PC-3 (cell line): ENCODE data around the gene ATF6B. TPM values are rescaled to one million over a fixed set of nuclear protein-coding genes. Genes with fewer than 3 reads are reported as not detected.

Source experiments
- ATAC-seq: fragments of 200-7000 bp; cut with Tn5 transposase; 2 replicates; pipeline ENCODE4 v1.9.1; 2020; ENCODE audit warnings: mild to moderate bottlenecking, moderate library complexity
- BruUV-seq: library from RNA; stranded (reverse); fragments of 400-500 nt; replicated peaks from 2 replicates; lab custom pipeline; 2021; lab: Mats Ljungman, UMichigan
- CTCF ChIA-PET: fragments of 300-600 bp; sonication (Branson Sonifier 250); formaldehyde crosslinking; loops from one replicate; lab custom pipeline; 2022; ENCODE audit warnings: antibody characterized with exemption; lab: Charles Lee
- POLR2A ChIA-PET: fragments of 300-600 bp; sonication (Branson Sonifier 250); formaldehyde crosslinking; loops from one replicate; lab custom pipeline; 2022; ENCODE audit warnings: antibody characterized with exemption; ENCODE audit not compliant: unreplicated experiment; lab: Charles Lee
- DNase-seq: peaks from one replicate; pipeline ENCODE4 v3.0.0-alpha.2; 2015
- H2AFZ ChIP-seq: fragments of 300-600 bp; sonication (generic); 2 replicates; pipeline ENCODE4 v1.6.0; 2016; ENCODE audit warnings: antibody characterized with exemption, low read length
- H3F3A ChIP-seq: fragments of 300-600 bp; sonication (generic); one replicate; pipeline ENCODE4 v1.6.0; 2017; ENCODE audit warnings: antibody characterized with exemption, low read length, control low read depth, mild to moderate bottlenecking; ENCODE audit not compliant: unreplicated experiment
- H3K27ac ChIP-seq: fragments of 300-600 bp; sonication (generic); 2 replicates; pipeline ENCODE4 v1.5.1; 2016; ENCODE audit warnings: mild to moderate bottlenecking, low read length
- H3K27me3 ChIP-seq: fragments of 300-600 bp; sonication (generic); 2 replicates; pipeline ENCODE4 v1.6.1; 2016; ENCODE audit warnings: low read length, mixed read lengths
- H3K36me3 ChIP-seq: fragments of 300-600 bp; sonication (generic); 2 replicates; pipeline ENCODE4 v1.6.1; 2016; ENCODE audit warnings: low read depth, mixed run types, low read length, mixed read lengths
- H3K4me1 ChIP-seq: fragments of 300-600 bp; sonication (generic); 2 replicates; pipeline ENCODE4 v1.5.1; 2016; ENCODE audit warnings: low read length; ENCODE audit not compliant: insufficient read depth
- H3K4me2 ChIP-seq: fragments of 300-600 bp; sonication (generic); 2 replicates; pipeline ENCODE4 v1.6.0; 2016; ENCODE audit warnings: low read length
- H3K4me3 ChIP-seq: fragments of 300-600 bp; sonication (generic); 2 replicates; pipeline ENCODE4 v1.5.1; 2016; ENCODE audit warnings: mild to moderate bottlenecking, low read length, mixed read lengths
- H3K79me2 ChIP-seq: fragments of 300-600 bp; sonication (generic); 2 replicates; pipeline ENCODE4 v1.6.1; 2017; ENCODE audit warnings: low read length, mixed read lengths
- H3K9ac ChIP-seq: fragments of 300-600 bp; sonication (generic); 2 replicates; pipeline ENCODE4 v1.6.0; 2016; ENCODE audit warnings: mild to moderate bottlenecking, low read length
- H3K9me2 ChIP-seq: fragments of 300-600 bp; sonication (generic); replicated peaks from 2 replicates; pipeline ENCODE4 v1.6.1; 2016; ENCODE audit warnings: mixed run types, low read length, mixed read lengths
- H3K9me3 ChIP-seq: fragments of 300-600 bp; sonication (generic); 2 replicates; pipeline ENCODE4 v1.6.1; 2016; ENCODE audit warnings: low read length, mixed read lengths
- H4K20me1 ChIP-seq: fragments of 300-600 bp; sonication (generic); 2 replicates; pipeline ENCODE4 v1.6.1; 2016; ENCODE audit warnings: low read length, mixed read lengths
- EZH2 ChIP-seq: fragments of 300-600 bp; sonication (generic); IDR thresholded peaks from one replicate; pipeline ENCODE4 v1.6.1; 2017; ENCODE audit warnings: antibody characterized with exemption, mild to moderate bottlenecking, low read length; ENCODE audit not compliant: unreplicated experiment
- EZH2phosphoT487 ChIP-seq: fragments of 300-600 bp; sonication (generic); IDR thresholded peaks from 2 replicates; pipeline ENCODE4 v1.6.1; 2018; ENCODE audit warnings: mild to moderate bottlenecking, antibody characterized with exemption, low read length, borderline replicate concordance
- intact Hi-C: fragments of 100-400 bp; cut with micrococcal nuclease; formaldehyde crosslinking; loops from 2 replicates; pipeline ENCODE4 v1.9.0; 2023
- total RNA-seq: library from RNA; depleted of rRNA; stranded (reverse); fragments of >200 nt; gene quantifications from 2 replicates; pipeline ENCODE4 v1.2.3, GENCODE V29; 2014
- TF ChIP-seq, protein P1 (sequence below): fragments of 300-600 bp; sonication (generic); conservative IDR thresholded peaks from 2 replicates; pipeline ENCODE4 v1.5.1; 2017; ENCODE audit warnings: antibody characterized with exemption, low read depth, mild to moderate bottlenecking, low read length

The ATF6B gene
- total RNA-seq, 1 experiment from 2014 or later: 33.4 TPM

DNA sequence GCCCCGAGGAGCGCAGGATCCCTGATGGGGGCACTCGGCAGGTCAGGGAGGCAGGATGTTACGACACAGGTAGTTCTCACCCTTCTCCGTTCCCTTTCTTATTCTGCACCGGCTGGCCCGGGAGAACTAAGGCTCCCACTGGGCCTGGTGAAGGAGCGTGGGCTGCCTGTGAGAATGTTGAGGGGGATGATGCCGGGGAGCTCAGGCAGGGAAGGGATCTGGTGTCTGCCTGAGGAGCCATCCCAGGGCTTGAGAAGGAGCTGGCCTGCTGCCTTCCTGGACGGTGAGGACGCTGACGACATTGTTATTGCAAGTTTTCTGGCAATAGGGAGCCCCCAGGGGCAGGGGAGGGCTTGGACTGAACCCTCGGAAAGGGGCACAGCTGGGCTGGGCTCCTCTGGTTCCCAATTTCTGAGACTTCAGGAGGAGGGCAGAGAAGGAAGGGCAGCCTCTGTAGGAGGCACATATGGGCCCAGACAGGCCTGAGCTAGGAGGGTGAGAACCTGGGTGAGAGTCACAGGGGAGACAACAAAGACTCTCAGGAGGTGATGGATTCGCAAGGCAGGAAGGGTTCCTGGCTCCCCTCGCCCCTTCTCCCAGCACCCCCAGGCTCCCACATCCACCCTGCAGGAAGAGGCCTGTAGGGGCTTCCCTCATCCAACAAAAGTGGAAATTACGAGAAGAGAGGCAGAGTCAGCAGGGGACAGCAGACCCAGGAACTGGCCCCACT, 57.1 kb downstream of the ATF6B start:
- no TSS peak for BruUV-seq
- POLR2A ChIA-PET: no interaction called here
- intact Hi-C loops: no loop called here
- H3K9me3 ChIP-seq: no peaks in the 10 kb centered on the region
- H3K36me3 ChIP-seq: no peaks in the 10 kb centered on the region
- no peaks in the 10 kb centered on the region for H3F3A ChIP-seq
- no peak overlapping the region for H3K27ac ChIP-seq
- ATAC-seq (no peak), DNase-seq (no peak)
- H3K4me2 ChIP-seq: no peak overlapping the region
- no peaks in the 10 kb centered on the region for H3K79me2 ChIP-seq
- no peak overlapping the region for H3K4me3 ChIP-seq
- CTCF ChIA-PET: no interaction called here
- no peaks in the 10 kb centered on the region for H3K9me2 ChIP-seq
- H2AFZ ChIP-seq: no peak overlapping the region
- no peak overlapping the region for H3K9ac ChIP-seq
- H3K27me3 ChIP-seq: no peaks in the 10 kb centered on the region
- H3K4me1 ChIP-seq: no peaks in the 10 kb centered on the region
- TF ChIP-seq EZH2: no peak
- TF ChIP-seq, protein P1, sequence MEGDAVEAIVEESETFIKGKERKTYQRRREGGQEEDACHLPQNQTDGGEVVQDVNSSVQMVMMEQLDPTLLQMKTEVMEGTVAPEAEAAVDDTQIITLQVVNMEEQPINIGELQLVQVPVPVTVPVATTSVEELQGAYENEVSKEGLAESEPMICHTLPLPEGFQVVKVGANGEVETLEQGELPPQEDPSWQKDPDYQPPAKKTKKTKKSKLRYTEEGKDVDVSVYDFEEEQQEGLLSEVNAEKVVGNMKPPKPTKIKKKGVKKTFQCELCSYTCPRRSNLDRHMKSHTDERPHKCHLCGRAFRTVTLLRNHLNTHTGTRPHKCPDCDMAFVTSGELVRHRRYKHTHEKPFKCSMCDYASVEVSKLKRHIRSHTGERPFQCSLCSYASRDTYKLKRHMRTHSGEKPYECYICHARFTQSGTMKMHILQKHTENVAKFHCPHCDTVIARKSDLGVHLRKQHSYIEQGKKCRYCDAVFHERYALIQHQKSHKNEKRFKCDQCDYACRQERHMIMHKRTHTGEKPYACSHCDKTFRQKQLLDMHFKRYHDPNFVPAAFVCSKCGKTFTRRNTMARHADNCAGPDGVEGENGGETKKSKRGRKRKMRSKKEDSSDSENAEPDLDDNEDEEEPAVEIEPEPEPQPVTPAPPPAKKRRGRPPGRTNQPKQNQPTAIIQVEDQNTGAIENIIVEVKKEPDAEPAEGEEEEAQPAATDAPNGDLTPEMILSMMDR: no peak
- TF ChIP-seq EZH2phosphoT487: no peak
- no peaks in the 10 kb centered on the region for H4K20me1 ChIP-seq

GRCh38 chr6:32069878-32070515, 58.0 kb downstream of the ATF6B start:
- TF ChIP-seq, protein P1: no peak
- TF ChIP-seq EZH2 (no peak), EZH2phosphoT487 (no peak)
- Histone ChIP-seq H3K4me2 (no peak overlapping the region), H3K9me3 (no peaks in the 10 kb centered on the region), H3K9me2 (no peaks in the 10 kb centered on the region), H3K27me3 (no peaks in the 10 kb centered on the region), H4K20me1 (no peaks in the 10 kb centered on the region), H3K4me3 (no peak overlapping the region), H3K79me2 (no peaks in the 10 kb centered on the region), H3K4me1 (no peaks in the 10 kb centered on the region), H3K9ac (no peak overlapping the region), H3K36me3 (no peaks in the 10 kb centered on the region), H3K27ac (no peak overlapping the region), H2AFZ (no peak overlapping the region), H3F3A (no peaks in the 10 kb centered on the region)
- DNase-seq (no peak), ATAC-seq (no peak)
- intact Hi-C loops: no loop called here
- CTCF ChIA-PET: no interaction called here
- POLR2A ChIA-PET: no interaction called here
- BruUV-seq: no TSS peak

DNA sequence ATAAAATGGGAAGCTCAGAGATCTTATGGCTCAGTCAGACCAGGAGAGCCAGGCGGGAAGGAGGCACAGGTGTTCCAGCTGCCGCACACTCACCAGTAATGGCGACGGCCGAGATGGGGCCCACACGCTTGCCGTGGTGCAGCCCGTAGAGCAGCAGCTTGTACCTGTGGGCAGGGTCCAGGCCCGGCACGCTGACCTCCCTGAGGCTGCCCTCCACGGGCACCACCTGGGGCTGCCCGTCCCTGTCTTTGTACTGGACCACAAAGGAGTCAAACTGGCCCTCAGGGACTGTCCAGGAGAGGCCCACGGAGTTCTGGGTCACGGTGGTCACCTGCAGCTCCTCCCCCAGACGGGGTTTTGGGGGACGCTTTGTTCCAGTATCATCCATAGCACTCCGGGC, 58.6 kb downstream of the ATF6B start:
- H3K36me3 ChIP-seq: no peaks in the 10 kb centered on the region
- no peaks in the 10 kb centered on the region for H3K9me2 ChIP-seq
- BruUV-seq: no TSS peak
- H3K4me1 ChIP-seq: no peaks in the 10 kb centered on the region
- CTCF ChIA-PET: no interaction called here
- no peaks in the 10 kb centered on the region for H3K27me3 ChIP-seq
- no peak for ATAC-seq
- POLR2A ChIA-PET: no interaction called here
- H4K20me1 ChIP-seq: no peaks in the 10 kb centered on the region
- H3F3A ChIP-seq: no peaks in the 10 kb centered on the region
- H3K9me3 ChIP-seq: no peaks in the 10 kb centered on the region
- no peaks in the 10 kb centered on the region for H3K79me2 ChIP-seq
- no peak overlapping the region for H3K4me2 ChIP-seq
- H3K9ac ChIP-seq: no peak overlapping the region
- DNase-seq: no peak
- TF ChIP-seq, protein P1: no peak
- TF ChIP-seq EZH2: no peak
- no peak for TF ChIP-seq EZH2phosphoT487
- no peak overlapping the region for H2AFZ ChIP-seq
- H3K27ac ChIP-seq: no peak overlapping the region
- no peak overlapping the region for H3K4me3 ChIP-seq
- intact Hi-C loops: no loop called here
